GM18526 (cell line): ENCODE results near the gene ACTR8.

Experiments
- POLR2A ChIP-seq: IDR thresholded peaks from 3 replicates; pipeline ENCODE4 v1.6.1; 2011; ENCODE audit not compliant: insufficient read length; ENCODE audit errors: extremely low read depth

Gene ACTR8, protein sequence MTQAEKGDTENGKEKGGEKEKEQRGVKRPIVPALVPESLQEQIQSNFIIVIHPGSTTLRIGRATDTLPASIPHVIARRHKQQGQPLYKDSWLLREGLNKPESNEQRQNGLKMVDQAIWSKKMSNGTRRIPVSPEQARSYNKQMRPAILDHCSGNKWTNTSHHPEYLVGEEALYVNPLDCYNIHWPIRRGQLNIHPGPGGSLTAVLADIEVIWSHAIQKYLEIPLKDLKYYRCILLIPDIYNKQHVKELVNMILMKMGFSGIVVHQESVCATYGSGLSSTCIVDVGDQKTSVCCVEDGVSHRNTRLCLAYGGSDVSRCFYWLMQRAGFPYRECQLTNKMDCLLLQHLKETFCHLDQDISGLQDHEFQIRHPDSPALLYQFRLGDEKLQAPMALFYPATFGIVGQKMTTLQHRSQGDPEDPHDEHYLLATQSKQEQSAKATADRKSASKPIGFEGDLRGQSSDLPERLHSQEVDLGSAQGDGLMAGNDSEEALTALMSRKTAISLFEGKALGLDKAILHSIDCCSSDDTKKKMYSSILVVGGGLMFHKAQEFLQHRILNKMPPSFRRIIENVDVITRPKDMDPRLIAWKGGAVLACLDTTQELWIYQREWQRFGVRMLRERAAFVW

DNA sequence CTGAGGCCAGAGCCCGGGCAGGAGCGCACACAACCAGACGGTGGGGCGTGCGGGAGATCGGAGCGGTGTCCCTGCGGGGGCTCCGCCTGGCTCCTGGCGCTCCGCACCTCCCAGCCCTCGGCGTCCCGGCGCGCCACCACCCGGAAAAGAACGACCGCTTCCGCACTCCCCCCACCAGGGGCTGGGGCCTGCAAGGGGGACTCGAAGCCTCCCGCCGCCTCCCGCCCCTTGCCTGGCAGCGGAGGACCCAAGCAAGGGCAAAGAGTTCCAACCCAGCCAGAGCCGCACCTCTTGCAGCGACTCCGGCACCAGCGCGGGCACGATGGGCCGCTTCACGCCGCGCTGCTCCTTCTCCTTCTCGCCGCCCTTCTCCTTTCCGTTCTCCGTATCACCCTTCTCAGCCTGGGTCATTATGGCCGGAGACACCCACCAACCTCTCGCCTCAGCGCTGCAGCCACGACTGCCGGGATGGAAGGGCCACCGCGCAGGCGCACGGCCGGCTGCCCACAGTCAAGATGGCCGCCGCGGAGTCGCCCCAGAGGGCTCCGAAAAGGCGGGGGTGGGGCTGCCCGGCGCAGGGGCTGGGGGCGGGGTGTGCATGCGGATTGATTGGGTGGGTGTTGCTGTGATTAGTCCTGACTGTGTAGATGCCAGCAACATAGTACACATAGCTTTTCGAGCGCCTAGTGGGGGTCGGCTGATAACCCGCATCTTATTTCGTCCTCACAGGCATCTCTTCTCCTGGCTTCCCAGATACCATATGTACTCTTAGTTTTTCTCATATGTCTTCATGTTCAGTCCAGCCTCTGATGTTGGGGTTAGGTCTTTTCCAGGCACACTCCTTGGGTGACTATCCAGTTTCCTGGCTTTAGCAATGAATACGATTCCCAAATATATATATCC lies at the start of gene ACTR8:
TSS of gene ACTR8 (minus strand) at position 462 of the 903 bp plus-strand sequence. CDS start at position 411, 51 bp downstream.
- TF ChIP-seq POLR2A = peak; percentile 95

DNA sequence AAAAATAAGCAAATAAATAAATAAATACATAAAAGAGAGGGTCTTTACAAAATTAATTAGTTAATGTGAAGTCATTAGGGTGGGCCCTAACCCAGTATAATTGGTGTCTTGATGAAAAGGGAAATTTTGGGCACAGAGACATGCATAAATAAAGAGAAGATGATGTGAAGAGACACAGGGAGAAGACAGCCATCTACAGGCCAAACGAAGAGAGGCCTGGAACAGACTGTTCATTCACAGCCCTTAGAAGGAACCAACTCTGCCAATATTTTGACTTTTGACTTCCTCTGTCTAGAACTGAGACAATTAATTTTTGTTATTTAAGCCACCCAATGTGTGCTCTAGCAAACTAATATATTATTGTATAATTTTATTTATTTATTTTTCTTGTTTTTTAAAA lies 39.3 kb upstream of the ACTR8 start:
- no peak for TF ChIP-seq POLR2A

DNA sequence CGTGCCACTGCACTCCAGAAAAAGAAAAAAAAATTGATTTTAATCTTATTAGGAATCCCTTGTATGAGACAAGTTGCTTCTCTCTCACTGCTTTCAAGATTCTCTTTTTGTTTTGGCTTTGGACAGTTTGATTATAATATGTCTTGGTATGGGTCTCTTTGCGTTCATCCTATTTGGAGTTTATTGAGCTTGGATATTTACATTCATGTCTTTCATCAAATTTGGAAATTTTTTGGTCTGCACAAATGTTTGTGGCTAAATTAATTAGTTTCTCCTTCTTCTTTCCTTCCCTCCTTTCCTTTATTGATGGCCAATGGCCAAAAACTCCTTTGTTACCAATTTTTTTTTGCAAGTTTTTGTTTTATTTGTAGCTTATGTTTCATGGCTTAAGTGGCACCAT lies 37.8 kb upstream of the ACTR8 start:
- no peak for TF ChIP-seq POLR2A

DNA sequence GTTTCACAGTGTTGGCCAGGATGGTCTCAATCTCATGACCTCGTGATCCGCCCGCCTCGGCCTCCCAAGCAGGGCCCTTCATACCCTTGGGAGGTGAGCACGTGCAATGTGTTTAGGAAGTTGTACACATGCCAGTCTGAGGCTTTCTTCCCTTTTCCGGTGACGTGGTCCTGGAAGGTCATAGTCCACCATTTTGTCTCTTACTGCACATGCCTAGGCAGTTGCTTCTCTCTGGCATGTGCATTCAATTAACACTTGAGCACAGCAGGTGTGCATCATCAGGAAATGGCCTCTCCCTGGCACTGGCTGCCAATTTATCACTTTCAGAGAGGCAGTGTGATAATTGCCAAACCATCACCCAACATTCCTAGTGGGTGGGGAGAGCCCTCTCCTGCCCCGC lies 31.4 kb upstream of the ACTR8 start:
- TF ChIP-seq POLR2A = no peak

DNA sequence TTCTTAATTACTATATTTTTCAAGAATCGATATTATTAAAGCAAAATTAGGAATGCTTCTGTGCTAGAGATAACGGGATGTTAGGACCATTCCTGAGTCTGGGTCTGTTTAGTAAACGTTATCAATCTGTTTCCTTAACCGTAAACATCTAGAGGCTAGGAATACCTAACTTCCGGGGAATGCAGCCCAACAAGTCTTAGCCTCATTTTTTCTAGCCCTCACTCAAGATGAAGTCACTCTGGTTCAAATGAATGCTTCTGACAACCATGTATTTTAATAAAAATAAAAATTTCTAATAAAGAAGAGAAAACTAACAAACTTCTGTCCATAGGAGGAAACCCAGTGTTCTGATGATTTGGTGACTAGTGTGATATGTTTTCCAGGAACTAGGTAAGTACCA lies 20.8 kb upstream of the ACTR8 start:
- no peak for TF ChIP-seq POLR2A

DNA sequence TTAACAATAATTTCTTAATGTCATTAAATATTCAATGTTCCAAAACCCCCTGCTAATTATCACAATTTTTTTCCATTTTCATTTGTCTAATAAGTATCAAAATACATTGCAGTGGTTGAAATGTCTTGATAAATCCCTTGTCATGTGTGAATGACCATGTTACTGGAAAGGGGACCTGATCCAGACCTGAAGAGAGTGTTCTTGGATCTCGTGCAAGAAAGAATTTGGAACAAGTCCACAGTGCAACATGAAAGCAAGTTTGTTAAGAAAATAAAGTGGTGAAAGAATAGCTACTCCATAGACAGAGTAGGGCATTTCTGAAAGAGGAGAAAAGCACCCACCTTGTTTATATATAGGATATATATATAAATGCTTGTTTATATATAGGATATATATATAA lies 20.1 kb upstream of the ACTR8 start:
- TF ChIP-seq POLR2A = no peak

DNA sequence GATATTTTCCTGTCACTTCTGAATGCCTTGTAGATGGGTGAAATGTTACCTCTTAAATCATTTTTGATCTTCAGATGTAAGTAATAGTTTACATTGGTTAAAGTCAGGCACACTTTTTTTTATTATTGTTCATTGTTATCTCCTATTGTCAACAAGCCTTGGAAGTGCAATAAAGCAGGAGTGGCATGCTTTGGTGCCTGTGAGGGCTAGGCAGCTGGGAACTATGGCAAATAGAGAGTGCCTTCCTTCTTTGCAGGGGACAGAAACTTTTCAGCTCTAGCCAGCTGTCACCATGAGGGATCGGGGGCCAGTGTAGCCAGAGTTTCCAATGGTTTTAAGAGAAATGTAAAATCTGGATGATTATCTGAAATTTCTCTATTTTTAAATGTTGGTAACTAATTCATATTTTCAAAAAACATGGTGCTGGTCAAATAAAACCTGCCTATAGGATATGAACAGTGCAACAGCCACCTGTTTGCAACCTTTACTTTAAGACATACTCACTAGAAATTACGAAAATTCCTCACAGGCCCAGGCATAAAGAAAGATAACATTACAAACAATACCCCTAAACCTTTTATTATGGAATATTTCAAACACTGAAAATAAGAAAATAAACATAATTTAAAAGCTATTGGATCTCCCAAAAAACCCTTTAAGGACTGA lies 18.8 kb upstream of the ACTR8 start:
- no peak for TF ChIP-seq POLR2A

DNA sequence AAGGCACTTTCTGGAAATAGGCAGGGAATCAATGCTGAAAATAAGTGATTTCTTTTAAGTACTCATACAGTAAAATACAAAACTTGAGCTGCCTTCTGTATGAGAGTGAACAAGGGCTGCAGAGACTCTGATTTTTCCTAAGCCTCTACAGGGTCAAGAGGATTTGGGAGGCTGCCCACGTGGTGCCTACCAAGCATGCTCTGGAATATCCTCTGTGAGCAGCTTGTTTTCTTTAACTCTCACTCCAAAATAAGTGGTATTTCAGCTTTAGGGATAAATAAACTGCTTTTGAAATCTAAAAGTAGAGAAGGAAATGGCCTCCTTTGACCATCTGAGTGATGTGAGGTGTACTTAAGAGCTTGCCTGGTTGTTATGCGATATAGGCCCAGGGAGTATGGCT lies 17.8 kb upstream of the ACTR8 start:
- no peak for TF ChIP-seq POLR2A

DNA sequence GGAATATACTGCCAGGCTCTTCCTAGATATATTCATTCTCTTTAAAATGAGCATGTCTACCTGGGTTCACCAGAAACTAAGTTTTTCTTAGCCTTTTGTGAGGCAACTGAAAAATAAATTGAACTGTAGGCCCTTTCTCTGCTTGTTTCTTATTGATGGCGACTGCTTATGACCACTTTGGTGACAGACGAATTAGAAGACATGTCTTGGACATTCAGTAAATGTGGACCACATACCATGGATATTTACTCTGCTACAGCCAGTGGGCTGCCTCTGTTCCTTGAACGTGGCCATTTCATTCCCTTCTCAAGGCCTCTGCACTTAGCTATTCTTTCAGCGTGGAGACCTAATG lies 10.3 kb upstream of the ACTR8 start:
- no peak for TF ChIP-seq POLR2A

DNA sequence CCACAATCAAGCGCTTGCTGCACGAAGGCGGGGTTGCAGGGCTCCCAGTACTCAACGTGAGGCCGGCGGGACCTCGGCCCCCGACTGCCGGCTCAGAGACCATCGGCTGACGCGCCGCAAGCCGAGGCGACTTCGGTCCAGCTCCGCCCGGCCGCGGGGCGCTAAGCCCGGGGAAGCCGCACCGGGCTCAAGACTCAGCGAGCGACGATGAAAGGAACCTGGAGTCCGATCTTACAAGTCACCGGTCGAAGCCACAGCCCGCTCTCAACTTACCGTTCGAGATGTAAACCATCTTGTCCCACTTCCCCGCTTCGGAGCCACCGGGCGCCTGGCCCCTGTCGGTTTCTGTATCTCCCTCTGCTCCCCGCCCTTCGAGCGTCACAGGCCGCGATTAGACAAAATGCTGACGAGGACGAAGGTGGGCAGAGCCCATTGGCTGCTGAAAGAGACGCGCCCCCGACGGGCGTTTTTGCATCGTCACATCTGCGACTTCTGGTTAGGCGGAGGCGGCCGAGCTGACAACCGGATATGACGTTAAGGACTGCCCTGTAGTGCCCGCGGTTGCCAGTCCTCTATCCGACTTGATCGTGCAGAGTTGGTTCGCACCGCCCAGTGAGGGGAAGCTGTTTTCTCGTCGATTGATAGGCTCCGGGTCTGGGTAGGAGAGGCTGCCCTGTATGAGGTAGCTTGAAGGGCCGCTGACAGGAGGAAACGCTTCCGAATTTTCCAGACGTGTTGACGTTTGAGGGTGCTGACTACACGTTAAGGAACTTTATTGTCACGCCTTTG lies 9.7 kb upstream of the ACTR8 start, which contains the start of gene SELENOK:
TSS of gene SELENOK (minus strand) at position 363 of the 789 bp plus-strand sequence.
- peak; percentile 88 for TF ChIP-seq POLR2A

DNA sequence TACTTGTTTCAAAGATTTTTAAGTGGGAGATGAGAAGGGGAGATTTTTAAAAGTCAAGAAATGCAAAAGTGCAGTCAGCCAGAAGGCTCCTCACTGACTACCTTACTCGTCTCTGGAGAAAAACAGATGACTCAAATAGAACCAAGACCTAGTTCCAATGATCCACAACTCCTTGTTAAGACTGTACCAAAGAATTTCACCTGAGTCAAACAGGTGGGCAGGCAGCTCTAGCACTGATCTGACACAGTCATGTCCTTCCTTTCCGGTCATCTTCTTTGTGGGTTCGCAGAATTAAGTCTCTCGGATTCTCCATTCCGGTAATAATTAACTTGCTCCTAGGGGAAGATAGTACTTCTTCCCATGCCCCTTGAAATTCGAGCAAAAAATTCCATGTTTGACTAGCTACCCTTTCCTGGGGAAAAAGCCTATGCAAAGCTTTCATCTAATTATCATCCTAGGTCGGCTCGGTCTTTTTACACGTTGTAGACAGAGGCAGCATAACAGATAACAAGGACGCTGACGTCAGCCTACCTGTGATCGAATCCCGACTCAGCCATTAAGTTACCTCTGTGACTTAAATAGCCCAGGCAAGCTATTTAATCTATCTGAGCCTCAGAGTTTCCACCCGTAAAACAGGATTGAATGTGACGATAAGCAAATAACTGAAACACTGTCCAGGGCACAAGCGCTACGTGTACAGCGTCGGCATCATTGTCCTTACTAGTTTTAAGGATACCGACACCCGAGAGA lies 8.9 kb upstream of the ACTR8 start:
- no peak for TF ChIP-seq POLR2A

DNA sequence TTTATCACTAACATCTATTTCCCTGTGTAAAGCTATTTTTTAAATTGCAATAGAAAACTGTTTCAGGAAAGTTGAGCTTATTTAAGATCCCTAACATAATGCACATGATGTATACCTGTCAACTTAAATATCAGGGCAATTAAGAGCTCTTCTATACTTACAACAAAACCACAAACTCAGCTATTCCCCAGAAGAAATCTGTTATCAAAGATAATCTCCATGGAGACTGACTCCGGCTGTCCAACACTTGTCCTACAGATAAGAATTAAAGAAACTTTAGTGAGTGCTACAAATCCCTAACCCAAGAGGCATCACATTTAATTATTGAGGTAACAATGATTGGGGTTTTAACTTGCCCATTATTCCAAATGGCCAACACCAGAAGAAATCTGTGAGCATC lies 6.3 kb upstream of the ACTR8 start:
- no peak for TF ChIP-seq POLR2A

DNA sequence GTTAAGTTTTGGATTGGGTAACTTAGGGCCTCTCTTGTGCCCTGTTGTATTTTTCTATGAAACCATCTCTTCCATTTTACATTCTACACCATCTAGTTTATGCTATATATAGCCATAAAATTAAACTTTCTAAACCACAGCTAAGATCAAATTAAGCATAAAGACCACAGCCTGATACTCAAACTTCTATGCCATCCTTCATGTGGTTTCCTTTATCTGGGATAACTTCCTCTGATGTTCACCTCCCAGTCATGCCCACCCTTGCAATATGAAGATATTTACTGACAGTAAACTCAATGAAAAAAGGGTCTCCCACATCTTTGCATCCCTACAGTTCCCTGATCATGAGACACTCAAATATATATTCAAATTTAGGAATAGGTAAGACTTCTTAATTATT lies 5.5 kb upstream of the ACTR8 start:
- TF ChIP-seq POLR2A = no peak

DNA sequence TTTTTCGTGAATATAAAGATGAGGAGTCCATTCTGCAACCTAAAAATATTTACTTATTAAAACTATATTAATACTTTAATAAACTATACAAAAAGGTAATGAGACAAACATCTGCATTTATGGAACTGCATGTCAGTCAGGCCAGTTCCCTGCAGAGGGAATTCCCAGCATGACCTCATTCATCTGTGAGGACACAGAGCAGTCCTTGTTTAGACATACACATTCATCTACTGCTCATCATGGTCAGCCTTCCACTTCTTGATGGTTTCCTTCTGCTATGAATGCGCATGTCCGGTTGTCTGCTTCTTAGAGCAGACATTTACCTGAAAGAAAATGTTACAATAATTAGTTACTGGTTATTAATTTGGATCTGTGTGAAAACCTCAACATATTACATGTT lies 3.3 kb upstream of the ACTR8 start:
- no peak for TF ChIP-seq POLR2A

DNA sequence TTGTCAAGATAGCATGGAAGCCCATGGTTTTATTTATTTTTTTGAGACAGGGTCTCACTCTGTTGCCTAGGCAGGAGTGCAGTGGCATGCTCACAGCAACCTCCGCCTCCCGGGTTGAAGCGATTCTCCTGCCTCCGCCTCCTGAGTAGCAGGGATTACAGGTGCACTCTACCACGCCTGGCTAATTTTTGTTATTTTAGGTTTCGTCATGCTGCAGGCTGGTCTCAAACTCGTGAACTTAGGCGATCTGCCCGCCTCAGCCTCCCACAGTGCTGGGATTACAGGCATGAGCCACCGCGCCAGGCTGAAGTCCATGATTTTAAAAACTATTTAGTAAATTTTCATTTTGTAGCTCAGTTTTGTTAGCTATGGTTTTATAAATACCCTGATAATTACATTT lies 2.7 kb upstream of the ACTR8 start:
- no peak for TF ChIP-seq POLR2A
